HepG2 (cell line): ENCODE measurements around the gene COA3. TPM values are rescaled to one million over a fixed set of nuclear protein-coding genes. Genes with fewer than 3 reads are reported as not detected.
A peak's percentile ranks its signal among the peaks of the same experiment; 100 is the strongest.

Source experiments
- ATF7 ChIP-seq, 2 experiments: fragments of 450-650 bp in 1 of 2; sonication (generic) in 1 of 2; formaldehyde crosslinking in 1 of 2; IDR thresholded peaks; 2 replicates each; pipeline versions ENCODE4 v1.4.0 to v1.6.1; 2016 to 2020; ENCODE audit warnings: antibody characterized with exemption in 1 of 2, mild to moderate bottlenecking in 1 of 2, missing genetic modification reagents in 1 of 2
- CEBPG ChIP-seq: IDR thresholded peaks from 2 replicates; pipeline ENCODE4 v1.6.1; 2016
- ELF1 ChIP-seq: sonication (generic); formaldehyde crosslinking; IDR thresholded peaks from 2 replicates; pipeline ENCODE4 v1.4.0; 2020; ENCODE audit warnings: missing genetic modification reagents
- FOXO1 ChIP-seq: sonication (generic); formaldehyde crosslinking; IDR thresholded peaks from 2 replicates; pipeline ENCODE4 v1.4.0; 2020; ENCODE audit warnings: missing genetic modification reagents
- JUN ChIP-seq: sonication (generic); formaldehyde crosslinking; IDR thresholded peaks from 2 replicates; pipeline ENCODE4 v1.4.0; 2020; ENCODE audit warnings: mild to moderate bottlenecking, missing genetic modification reagents
- MTF2 ChIP-seq: sonication (generic); formaldehyde crosslinking; IDR thresholded peaks from 2 replicates; pipeline ENCODE4 v1.5.0; 2020; ENCODE audit warnings: missing genetic modification reagents, borderline replicate concordance
- MXD1 ChIP-seq: sonication (generic); formaldehyde crosslinking; IDR thresholded peaks from 2 replicates; pipeline ENCODE4 v1.4.0; 2020; ENCODE audit warnings: mild to moderate bottlenecking, missing genetic modification reagents
- PCBP2 ChIP-seq: fragments of 200-400 bp; formaldehyde crosslinking; optimal IDR thresholded peaks from 2 replicates; pipeline ENCODE3; 2018; ENCODE audit warnings: low read length, low read depth; ENCODE audit not compliant: poor library complexity, severe bottlenecking
- POLR2A ChIP-seq, 2 experiments: IDR thresholded peaks; 2 replicates each; pipeline ENCODE4 v1.6.1; 2011; ENCODE audit warnings: low read depth in 2 of 2, low read length in 2 of 2, mild to moderate bottlenecking in 1 of 2, moderate library complexity in 1 of 2; ENCODE audit not compliant: insufficient read depth in 1 of 2
- RFX1 ChIP-seq: fragments of 450-650 bp; IDR thresholded peaks from 2 replicates; pipeline ENCODE4 v1.6.1; 2017
- SKI ChIP-seq: fragments of 450-650 bp; IDR thresholded peaks from one replicate; pipeline ENCODE4 v1.6.1; 2018; ENCODE audit warnings: mild to moderate bottlenecking; ENCODE audit not compliant: partially characterized antibody
- SRSF4 ChIP-seq: fragments of 200-400 bp; formaldehyde crosslinking; IDR thresholded peaks from one replicate; pipeline ENCODE4 v1.6.1; 2018; ENCODE audit warnings: mild to moderate bottlenecking, low read depth, low read length, moderate library complexity; ENCODE audit not compliant: poor library complexity, severe bottlenecking
- TCF7 ChIP-seq: sonication (generic); IDR thresholded peaks from 2 replicates; pipeline ENCODE4 v1.6.1; 2016; ENCODE audit warnings: antibody characterized with exemption, low read depth
- TGIF2 ChIP-seq: IDR thresholded peaks from 2 replicates; pipeline ENCODE4 v1.6.1; 2016; ENCODE audit warnings: control low read depth, missing compliant biosample characterization
- ZNF18 ChIP-seq: sonication (generic); formaldehyde crosslinking; IDR thresholded peaks from 2 replicates; pipeline ENCODE4 v1.8.0; 2022; ENCODE audit warnings: mild to moderate bottlenecking, missing genetic modification reagents; ENCODE audit not compliant: insufficient replicate concordance
- ZNF34 ChIP-seq: sonication (generic); formaldehyde crosslinking; IDR thresholded peaks from 2 replicates; pipeline ENCODE4 v1.4.0; 2020; ENCODE audit warnings: mild to moderate bottlenecking, missing genetic modification reagents, borderline replicate concordance
- ZNF547 ChIP-seq: sonication (generic); formaldehyde crosslinking; IDR thresholded peaks from 2 replicates; pipeline ENCODE4 v1.5.1; 2020; ENCODE audit warnings: mild to moderate bottlenecking, missing genetic modification reagents
- ZNF629 ChIP-seq: sonication (generic); formaldehyde crosslinking; conservative IDR thresholded peaks from 2 replicates; pipeline ENCODE4 v1.5.0; 2020; ENCODE audit warnings: missing genetic modification reagents
- ZNF790 ChIP-seq: sonication (generic); formaldehyde crosslinking; IDR thresholded peaks from 2 replicates; pipeline ENCODE4 v1.8.0; 2022; ENCODE audit warnings: missing genetic modification reagents, mild to moderate bottlenecking, borderline replicate concordance
- polyA plus RNA-seq, 8 experiments: library from polyadenylated mRNA; depleted of rRNA in 3 of 8; stranded (reverse) in 7 of 8; unstranded in 1 of 8; fragments of >200 nt; fragmentation: Illumina TruSeq in 4 of 8; extraction: Trizol in 4 of 8; gene quantifications; 2 replicates each; pipeline versions ENCODE4 v1.2.1 to v1.2.3, GENCODE V29; 2011 to 2016; ENCODE audit warnings: low read depth in 4 of 8, missing spikeins in 1 of 8, mixed read lengths in 1 of 8; ENCODE audit not compliant: insufficient read depth in 1 of 8
- total RNA-seq, 5 experiments: library from RNA; depleted of rRNA; stranded (reverse); fragments of >200 nt; fragmentation: Illumina TruSeq; extraction: Trizol; gene quantifications; 2 replicates each; pipeline ENCODE4 v1.2.3, GENCODE V29; 2016; ENCODE audit warnings: low read depth in 1 of 5
- TF ChIP-seq, protein P1 (sequence below): sonication (generic); formaldehyde crosslinking; IDR thresholded peaks from 2 replicates; pipeline ENCODE4 v1.9.0; 2021; ENCODE audit warnings: missing genetic modification reagents, borderline replicate concordance
- TF ChIP-seq, protein P2 (sequence below): sonication (generic); formaldehyde crosslinking; IDR thresholded peaks from 2 replicates; pipeline ENCODE4 v1.4.0; 2020; ENCODE audit warnings: missing genetic modification reagents
- TF ChIP-seq, protein P3 (sequence below): IDR thresholded peaks from 2 replicates; pipeline ENCODE4 v1.6.1; 2016

Gene COA3
- total and polyA plus RNA-seq, 2 of the 13 experiments (the other 11 are each of a cell fraction or from before 2014, with no cell fraction given), result 133 to 202 TPM

- peak; percentile 96 for TF ChIP-seq ZNF18 (CRISPR knock-in tag)
- no peak; the same call in 1 of the 2 replicates for TF ChIP-seq RFX1
- peak; percentile 92; the same call in 1 of the 2 replicates for TF ChIP-seq ZNF790 (CRISPR knock-in tag)
- no peak for TF ChIP-seq ZNF629 (CRISPR knock-in tag)
- no peak for TF ChIP-seq PCBP2
- TF ChIP-seq SKI, result peak; percentile 52
- TF ChIP-seq CEBPG (CRISPR knock-in tag), result peak; percentile 45; the same call in 1 of the 2 replicates
- TF ChIP-seq POLR2A (IDR thresholded peaks at IDR 0.05; ENCODE audit: insufficient read depth in 1 of 2, low read depth in 2 of 2, low read length in 2 of 2), result peak; percentile 93 to 97
- TF ChIP-seq ZNF547 (CRISPR knock-in tag), result peak; percentile 88
- peak; percentile 92 for TF ChIP-seq ELF1 (CRISPR knock-in tag)
- TF ChIP-seq FOXO1 (CRISPR knock-in tag), result peak; percentile 67
- TF ChIP-seq, protein P1, sequence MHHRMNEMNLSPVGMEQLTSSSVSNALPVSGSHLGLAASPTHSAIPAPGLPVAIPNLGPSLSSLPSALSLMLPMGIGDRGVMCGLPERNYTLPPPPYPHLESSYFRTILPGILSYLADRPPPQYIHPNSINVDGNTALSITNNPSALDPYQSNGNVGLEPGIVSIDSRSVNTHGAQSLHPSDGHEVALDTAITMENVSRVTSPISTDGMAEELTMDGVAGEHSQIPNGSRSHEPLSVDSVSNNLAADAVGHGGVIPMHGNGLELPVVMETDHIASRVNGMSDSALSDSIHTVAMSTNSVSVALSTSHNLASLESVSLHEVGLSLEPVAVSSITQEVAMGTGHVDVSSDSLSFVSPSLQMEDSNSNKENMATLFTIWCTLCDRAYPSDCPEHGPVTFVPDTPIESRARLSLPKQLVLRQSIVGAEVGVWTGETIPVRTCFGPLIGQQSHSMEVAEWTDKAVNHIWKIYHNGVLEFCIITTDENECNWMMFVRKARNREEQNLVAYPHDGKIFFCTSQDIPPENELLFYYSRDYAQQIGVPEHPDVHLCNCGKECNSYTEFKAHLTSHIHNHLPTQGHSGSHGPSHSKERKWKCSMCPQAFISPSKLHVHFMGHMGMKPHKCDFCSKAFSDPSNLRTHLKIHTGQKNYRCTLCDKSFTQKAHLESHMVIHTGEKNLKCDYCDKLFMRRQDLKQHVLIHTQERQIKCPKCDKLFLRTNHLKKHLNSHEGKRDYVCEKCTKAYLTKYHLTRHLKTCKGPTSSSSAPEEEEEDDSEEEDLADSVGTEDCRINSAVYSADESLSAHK (CRISPR knock-in tag), result peak; percentile 47; the same call in 1 of the 2 replicates
- TF ChIP-seq SRSF4, result no peak
- TF ChIP-seq MXD1, result peak; percentile 100
- TF ChIP-seq MTF2 (CRISPR knock-in tag), result no peak
- TF ChIP-seq, protein P2, sequence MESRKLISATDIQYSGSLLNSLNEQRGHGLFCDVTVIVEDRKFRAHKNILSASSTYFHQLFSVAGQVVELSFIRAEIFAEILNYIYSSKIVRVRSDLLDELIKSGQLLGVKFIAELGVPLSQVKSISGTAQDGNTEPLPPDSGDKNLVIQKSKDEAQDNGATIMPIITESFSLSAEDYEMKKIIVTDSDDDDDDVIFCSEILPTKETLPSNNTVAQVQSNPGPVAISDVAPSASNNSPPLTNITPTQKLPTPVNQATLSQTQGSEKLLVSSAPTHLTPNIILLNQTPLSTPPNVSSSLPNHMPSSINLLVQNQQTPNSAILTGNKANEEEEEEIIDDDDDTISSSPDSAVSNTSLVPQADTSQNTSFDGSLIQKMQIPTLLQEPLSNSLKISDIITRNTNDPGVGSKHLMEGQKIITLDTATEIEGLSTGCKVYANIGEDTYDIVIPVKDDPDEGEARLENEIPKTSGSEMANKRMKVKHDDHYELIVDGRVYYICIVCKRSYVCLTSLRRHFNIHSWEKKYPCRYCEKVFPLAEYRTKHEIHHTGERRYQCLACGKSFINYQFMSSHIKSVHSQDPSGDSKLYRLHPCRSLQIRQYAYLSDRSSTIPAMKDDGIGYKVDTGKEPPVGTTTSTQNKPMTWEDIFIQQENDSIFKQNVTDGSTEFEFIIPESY (CRISPR knock-in tag), result peak; percentile 61; the same call in 1 of the 2 replicates
- peak; percentile 53; the same call in 1 of the 2 replicates for TF ChIP-seq JUN (CRISPR knock-in tag)
- TF ChIP-seq ZNF34 (CRISPR knock-in tag), result peak; percentile 93
- TF ChIP-seq TCF7, result no peak
- no peak for TF ChIP-seq ATF7 (IDR thresholded peaks at IDR 0.05)
- no peak; the same call in none of the 2 replicates for TF ChIP-seq ATF7 (CRISPR knock-in tag; IDR thresholded peaks at IDR 0.05)
- TF ChIP-seq, protein P3, sequence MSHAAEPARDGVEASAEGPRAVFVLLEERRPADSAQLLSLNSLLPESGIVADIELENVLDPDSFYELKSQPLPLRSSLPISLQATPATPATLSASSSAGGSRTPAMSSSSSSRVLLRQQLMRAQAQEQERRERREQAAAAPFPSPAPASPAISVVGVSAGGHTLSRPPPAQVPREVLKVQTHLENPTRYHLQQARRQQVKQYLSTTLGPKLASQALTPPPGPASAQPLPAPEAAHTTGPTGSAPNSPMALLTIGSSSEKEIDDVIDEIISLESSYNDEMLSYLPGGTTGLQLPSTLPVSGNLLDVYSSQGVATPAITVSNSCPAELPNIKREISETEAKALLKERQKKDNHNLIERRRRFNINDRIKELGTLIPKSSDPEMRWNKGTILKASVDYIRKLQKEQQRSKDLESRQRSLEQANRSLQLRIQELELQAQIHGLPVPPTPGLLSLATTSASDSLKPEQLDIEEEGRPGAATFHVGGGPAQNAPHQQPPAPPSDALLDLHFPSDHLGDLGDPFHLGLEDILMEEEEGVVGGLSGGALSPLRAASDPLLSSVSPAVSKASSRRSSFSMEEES, result peak; percentile 77
- TF ChIP-seq TGIF2 (CRISPR knock-in tag), result peak; percentile 83
Measured at GRCh38 chr17:42832934-42833766, 34.6 kb upstream of the COA3 start, which contains the start of gene PSME3 (continued).
